HUES64 (cell line): Measurements from ENCODE around the gene PHF21A.
"Not testable (repeated sequence)": the region's sequence is repeated elsewhere in the genome, so short reads cannot be mapped to it uniquely, and the experiment has no call there.

Experiments used
- H3K27ac ChIP-seq: 2 replicates; pipeline ENCODE4 v1.7.0; 2013; ENCODE audit warnings: low read depth, low read length, inconsistent platforms
- H3K27me3 ChIP-seq: 2 replicates; pipeline ENCODE4 v1.6.1; 2013; ENCODE audit warnings: mild to moderate bottlenecking, low read length; ENCODE audit not compliant: insufficient read depth
- H3K36me3 ChIP-seq: 2 replicates; pipeline ENCODE4 v1.6.1; 2013; ENCODE audit warnings: mild to moderate bottlenecking, low read length; ENCODE audit not compliant: insufficient read depth
- H3K4me1 ChIP-seq: 2 replicates; pipeline ENCODE4 v1.6.1; 2013; ENCODE audit warnings: mild to moderate bottlenecking, low read length, moderate library complexity; ENCODE audit not compliant: insufficient read depth
- H3K4me3 ChIP-seq: 2 replicates; pipeline ENCODE4 v1.5.1; 2013; ENCODE audit warnings: mild to moderate bottlenecking, low read length, moderate library complexity
- H3K9ac ChIP-seq: 2 replicates; pipeline ENCODE4 v1.6.1; 2013; ENCODE audit warnings: mild to moderate bottlenecking, low read depth, low read length
- H3K9me3 ChIP-seq: 2 replicates; pipeline ENCODE4 v1.6.1; 2013; ENCODE audit warnings: low read depth, low read length; ENCODE audit not compliant: insufficient read depth
- WGBS: fragments of 150-250, 120-280 bp; methylation state at CpG from one replicate; pipeline ENCODE4 v1.1.7; 2013; ENCODE audit warnings: missing lambda C conversion rate; 5-methylcytosine and 5-hydroxymethylcytosine counted together

The PHF21A gene

DNA sequence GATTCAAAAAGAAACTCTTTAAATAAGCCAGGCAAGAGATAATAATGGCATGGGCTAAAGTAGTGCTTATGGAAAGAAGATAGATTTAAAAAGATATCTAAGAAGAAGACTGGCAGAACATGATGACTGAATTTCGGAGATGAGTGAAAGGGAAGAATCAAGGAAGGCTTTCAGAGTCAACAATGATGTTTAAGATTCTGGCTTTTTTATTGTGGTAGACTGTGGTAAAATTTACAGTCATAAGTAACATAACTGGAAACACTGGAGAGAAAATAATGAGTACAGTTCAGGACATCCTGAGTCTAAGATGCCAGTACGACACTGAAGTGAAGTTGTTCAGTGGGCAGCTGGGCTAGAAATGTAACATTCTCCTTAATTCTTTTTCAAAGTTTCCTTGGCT is 85.2 kb downstream of the PHF21A start:
- WGBS = 95% methylated on average over 2 of the region's 2 CpGs
- Histone ChIP-seq H3K36me3 (no peaks in the 10 kb centered on the region), H3K9me3 (no peaks in the 10 kb centered on the region), H3K4me3 (no peak overlapping the region), H3K27me3 (no peaks in the 10 kb centered on the region), H3K9ac (no peak overlapping the region), H3K27ac (no peak overlapping the region), H3K4me1 (no peaks in the 10 kb centered on the region; the same call in 1 of the 2 replicates)

DNA sequence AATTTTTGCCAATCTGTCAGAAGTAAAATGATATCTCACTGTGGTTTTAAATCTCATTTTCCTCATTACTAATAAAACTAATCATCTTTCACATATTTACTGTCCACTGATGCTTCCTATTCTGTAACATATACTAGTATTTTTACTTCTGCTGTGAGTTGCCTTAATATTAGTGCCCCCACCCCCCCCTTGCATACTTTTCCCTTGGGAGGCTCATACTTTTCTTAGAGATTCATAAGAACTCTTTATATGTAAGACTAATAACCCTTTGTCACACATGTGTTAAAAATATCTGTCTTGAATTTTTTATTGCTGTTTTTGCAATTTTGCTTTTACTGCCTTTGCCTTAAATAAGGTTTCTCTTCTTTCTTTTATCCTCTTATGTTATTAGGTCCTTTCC is 87.2 kb downstream of the PHF21A start:
- H3K4me1 ChIP-seq = no peaks in the 10 kb centered on the region; the same call in 1 of the 2 replicates
- no peak overlapping the region for H3K4me3 ChIP-seq
- no peaks in the 10 kb centered on the region for H3K9me3 ChIP-seq
- H3K27me3 ChIP-seq = no peaks in the 10 kb centered on the region
- H3K9ac ChIP-seq = no peak overlapping the region
- H3K27ac ChIP-seq = no peak overlapping the region
- H3K36me3 ChIP-seq = no peaks in the 10 kb centered on the region

DNA sequence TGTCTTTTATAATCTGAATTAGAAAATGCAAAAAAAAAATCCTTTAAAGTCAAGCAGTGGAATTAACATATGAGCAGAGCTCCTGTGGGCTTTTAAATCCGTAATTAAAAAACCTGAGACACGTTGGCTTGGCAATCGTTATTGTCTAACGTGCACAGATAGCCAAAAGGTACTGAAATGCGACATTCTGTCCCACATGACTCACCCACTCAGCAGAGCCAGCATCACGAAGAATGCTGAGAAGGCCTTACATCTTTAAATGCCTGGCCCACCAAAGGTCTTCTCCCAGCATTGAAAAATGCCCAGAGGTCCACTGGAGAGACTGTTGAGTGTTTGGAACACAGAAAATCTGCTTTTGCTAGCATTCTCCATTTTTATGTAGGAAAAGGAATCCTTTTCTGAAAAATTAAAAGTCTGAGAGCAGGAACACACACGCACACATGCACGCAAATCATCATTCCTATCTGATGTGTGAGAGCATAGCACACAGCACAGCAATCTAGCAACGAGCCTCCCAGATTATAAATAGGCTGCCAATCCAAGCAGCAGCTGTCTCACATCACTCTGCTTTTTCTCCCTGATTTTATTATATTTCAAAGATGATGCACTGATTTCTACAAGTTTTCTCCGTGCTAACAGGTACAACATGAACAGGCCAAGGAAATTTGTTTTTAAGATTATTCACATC is 94.5 kb downstream of the PHF21A start:
- Histone ChIP-seq H3K36me3 (no peaks in the 10 kb centered on the region), H3K9me3 (no peaks in the 10 kb centered on the region), H3K27me3 (no peaks in the 10 kb centered on the region), H3K27ac (no peak overlapping the region; the same call in 1 of the 2 replicates), H3K4me3 (no peak overlapping the region), H3K9ac (no peak overlapping the region), H3K4me1 (peaks cover 15% of the 10 kb centered on the region)
- 74% methylated on average over 10 of the region's 10 CpGs for WGBS

- Histone ChIP-seq H3K27ac (no peak overlapping the region), H3K36me3 (no peaks in the 10 kb centered on the region), H3K27me3 (no peaks in the 10 kb centered on the region), H3K9ac (no peak overlapping the region), H3K9me3 (peaks cover under 1% of the 10 kb centered on the region; the same call in 1 of the 2 replicates), H3K4me1 (no peaks in the 10 kb centered on the region), H3K4me3 (no peak overlapping the region)
- WGBS = 96% methylated on average over 8 of the region's 8 CpGs
Observed at GRCh38 chr11:46020084-46020599, 101.1 kb downstream of the PHF21A start.

- no peaks in the 10 kb centered on the region for H3K36me3 ChIP-seq
- 0 out of 2 replicates have a peak, but pooled peaks cover under 1% of the 10 kb centered on the region for H3K4me1 ChIP-seq
- peaks cover 4% of the 10 kb centered on the region; the same call in 1 of the 2 replicates for H3K9me3 ChIP-seq
- WGBS = 96% methylated on average over 2 of the region's 2 CpGs
- no peak overlapping the region for H3K4me3 ChIP-seq
- no peaks in the 10 kb centered on the region for H3K27me3 ChIP-seq
- H3K9ac ChIP-seq = no peak overlapping the region
- no peak overlapping the region for H3K27ac ChIP-seq
Observed at GRCh38 chr11:46018651-46019050, 102.6 kb downstream of the PHF21A start.

- Histone ChIP-seq H3K4me3 (no peak overlapping the region), H3K27ac (no peak overlapping the region), H3K27me3 (no peaks in the 10 kb centered on the region), H3K9me3 (peaks cover 4% of the 10 kb centered on the region; the same call in 1 of the 2 replicates), H3K4me1 (peaks cover 13% of the 10 kb centered on the region), H3K9ac (no peak overlapping the region), H3K36me3 (no peaks in the 10 kb centered on the region)
- WGBS = 100% methylated on average over 1 of the region's 1 CpG
Observed at GRCh38 chr11:46017341-46017740, 103.9 kb downstream of the PHF21A start.

- Histone ChIP-seq H3K27ac (no peak overlapping the region), H3K27me3 (no peaks in the 10 kb centered on the region), H3K9me3 (peaks cover 4% of the 10 kb centered on the region; the same call in 1 of the 2 replicates), H3K36me3 (no peaks in the 10 kb centered on the region), H3K9ac (no peak overlapping the region), H3K4me1 (peaks cover 23% of the 10 kb centered on the region), H3K4me3 (no peak overlapping the region)
- no CpG with 5 or more reads among the region's 1 CpG for WGBS
Observed at GRCh38 chr11:46015941-46016340, 105.3 kb downstream of the PHF21A start.

DNA sequence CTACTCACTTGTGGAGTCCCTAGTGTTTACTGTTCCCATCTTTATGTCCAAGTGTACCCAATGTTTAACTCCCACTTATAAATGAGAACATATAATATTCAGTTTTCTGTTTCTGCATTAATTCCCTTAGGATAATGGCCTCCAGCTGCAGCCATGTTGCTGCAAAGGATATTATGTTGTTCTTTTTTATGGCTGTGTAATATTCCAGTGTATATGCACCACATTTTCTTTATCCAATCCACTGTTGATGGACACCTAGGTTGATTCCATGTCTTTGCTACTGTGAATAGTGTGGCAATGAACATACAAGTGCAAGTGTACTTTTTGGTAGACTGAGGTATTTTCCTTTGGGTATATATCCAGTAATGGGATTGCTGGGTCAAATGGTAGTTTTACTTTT is 107.1 kb downstream of the PHF21A start:
- H3K9ac ChIP-seq, H3K4me3 ChIP-seq, H3K9me3 ChIP-seq, H3K27me3 ChIP-seq, H3K36me3 ChIP-seq, H3K27ac ChIP-seq: not testable (repeated sequence)
- peaks cover 23% of the 10 kb centered on the region for H3K4me1 ChIP-seq

GRCh38 chr11:46012185-46012584 is 109.1 kb downstream of the PHF21A start:
- H3K27ac ChIP-seq = peak overlapping the region; percentile 75
- no peaks in the 10 kb centered on the region for H3K36me3 ChIP-seq
- H3K4me1 ChIP-seq = peaks cover 23% of the 10 kb centered on the region
- H3K9ac ChIP-seq = no peak overlapping the region
- 63% methylated on average over 2 of the region's 2 CpGs for WGBS
- no peaks in the 10 kb centered on the region for H3K27me3 ChIP-seq
- no peak overlapping the region for H3K4me3 ChIP-seq
- H3K9me3 ChIP-seq = peaks cover 4% of the 10 kb centered on the region; the same call in 1 of the 2 replicates

DNA sequence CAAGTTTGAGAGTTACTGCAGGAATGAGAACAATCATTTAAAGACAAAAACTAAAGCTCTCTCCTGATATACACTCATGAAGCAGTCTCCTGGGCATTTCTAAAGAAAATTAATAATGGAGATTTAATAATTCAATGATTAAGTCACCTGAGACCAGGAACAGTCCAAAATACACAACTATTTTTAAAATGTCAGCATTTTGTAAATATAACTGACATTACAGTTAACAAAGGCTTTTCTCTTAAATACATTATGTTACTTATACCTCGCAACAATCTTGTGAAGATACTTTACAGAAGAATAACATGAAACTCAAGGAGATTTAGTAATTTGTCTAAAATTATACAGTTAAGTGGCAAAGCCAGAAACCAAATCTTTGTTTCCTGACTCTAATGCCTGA is 111.2 kb downstream of the PHF21A start:
- no CpG with 5 or more reads among the region's 1 CpG for WGBS

DNA sequence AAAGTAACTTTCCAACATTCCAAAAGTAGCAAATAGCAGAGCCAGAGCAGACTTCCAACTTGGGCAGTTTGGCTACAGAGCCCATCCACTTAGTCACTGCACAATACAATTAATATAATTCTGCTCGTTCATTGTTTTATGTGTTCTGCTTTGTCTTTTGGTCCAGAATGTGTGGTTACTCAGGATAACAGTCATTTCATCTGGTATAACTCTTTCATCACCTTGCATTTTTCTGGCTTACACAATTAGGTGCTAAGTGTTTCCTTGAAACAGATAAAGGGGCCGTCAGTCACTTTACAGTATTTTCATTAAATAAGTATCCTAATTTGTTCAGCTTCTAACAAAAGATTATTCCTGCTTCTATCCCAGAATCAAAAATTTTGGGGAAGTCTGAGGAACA is 111.6 kb downstream of the PHF21A start:
- H3K4me3 ChIP-seq = no peak overlapping the region
- no peaks in the 10 kb centered on the region for H3K27me3 ChIP-seq
- 0 out of 2 replicates have a peak, but pooled peaks cover 2% of the 10 kb centered on the region for H3K9me3 ChIP-seq
- H3K4me1 ChIP-seq = peaks cover 38% of the 10 kb centered on the region
- H3K9ac ChIP-seq = no peak overlapping the region
- no peak overlapping the region for H3K27ac ChIP-seq
- H3K36me3 ChIP-seq = no peaks in the 10 kb centered on the region
- WGBS = 100% methylated on average over 2 of the region's 2 CpGs

More for the DNA sequence above, 111.2 kb downstream of the PHF21A start:
- Histone ChIP-seq H3K9ac (no peak overlapping the region), H3K4me3 (no peak overlapping the region), H3K9me3 (peaks cover 3% of the 10 kb centered on the region; the same call in 1 of the 2 replicates), H3K27me3 (no peaks in the 10 kb centered on the region), H3K36me3 (no peaks in the 10 kb centered on the region), H3K27ac (no peak overlapping the region), H3K4me1 (peaks cover 34% of the 10 kb centered on the region)
